Measurements from ENCODE around the gene GALNT10.

- TF ChIP-seq CTCF (conservative IDR thresholded peaks at IDR 0.05; ENCODE audit: low read depth, low read length) (no peak), POLR2A (IDR thresholded peaks at IDR 0.05; ENCODE audit: low read depth, low read length) (no peak), CEBPB (IDR thresholded peaks at IDR 0.05; ENCODE audit: low read depth, low read length) (no peak), RAD21 (IDR thresholded peaks at IDR 0.05; ENCODE audit: low read length) (no peak), CHD1 (IDR thresholded peaks at IDR 0.05; ENCODE audit: low read depth, low read length) (no peak), MAZ (IDR thresholded peaks at IDR 0.05; ENCODE audit: borderline replicate concordance, low read depth, low read length) (no peak)
- TF ChIP-seq, protein P1, sequence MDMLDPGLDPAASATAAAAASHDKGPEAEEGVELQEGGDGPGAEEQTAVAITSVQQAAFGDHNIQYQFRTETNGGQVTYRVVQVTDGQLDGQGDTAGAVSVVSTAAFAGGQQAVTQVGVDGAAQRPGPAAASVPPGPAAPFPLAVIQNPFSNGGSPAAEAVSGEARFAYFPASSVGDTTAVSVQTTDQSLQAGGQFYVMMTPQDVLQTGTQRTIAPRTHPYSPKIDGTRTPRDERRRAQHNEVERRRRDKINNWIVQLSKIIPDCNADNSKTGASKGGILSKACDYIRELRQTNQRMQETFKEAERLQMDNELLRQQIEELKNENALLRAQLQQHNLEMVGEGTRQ (IDR thresholded peaks at IDR 0.05; ENCODE audit: low read depth, low read length): no peak
Measured at GRCh38 chr5:154165886-154166285, 24.6 kb upstream of the GALNT10 start.

Data from IMR-90 (cell line).